ENCODE measurements around the gene IL7R. TPM values are rescaled to one million over a fixed set of nuclear protein-coding genes. Genes with fewer than 3 reads are reported as not detected.
"Not testable (repeated sequence)": the region's sequence is repeated elsewhere in the genome, so short reads cannot be mapped to it uniquely, and the experiment has no call there.

IL7R gene
- total RNA-seq, 1 donor: 360 TPM

DNA sequence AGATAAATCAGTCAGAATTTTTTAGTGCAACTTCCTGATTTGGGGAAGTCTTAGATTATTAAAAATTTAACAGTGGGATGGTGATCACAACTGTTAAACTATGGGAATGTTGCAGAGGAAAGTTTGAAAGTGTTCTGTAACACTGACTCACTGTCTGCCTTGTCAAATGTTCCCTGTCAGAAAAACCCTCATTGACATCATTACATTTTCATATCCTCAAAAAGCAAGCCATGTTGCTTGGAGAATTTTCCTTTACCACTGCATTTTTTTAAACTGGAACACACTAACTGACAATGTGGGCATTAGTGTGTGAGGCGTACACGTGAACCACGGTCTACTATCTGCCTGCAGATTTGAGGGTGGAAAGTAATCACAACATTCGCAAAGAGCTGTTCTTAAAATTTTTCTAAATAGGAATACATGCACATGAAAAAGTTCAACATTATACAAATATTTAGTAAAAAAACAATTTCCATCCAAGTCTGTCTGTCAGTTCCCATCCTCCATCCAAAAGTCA lies 28.6 kb upstream of the IL7R start:
- no peaks in the 10 kb centered on the region for H3K9me3 ChIP-seq (ENCODE audit: low read depth, low read length)
- no peak overlapping the region for H3K4me3 ChIP-seq (ENCODE audit: low read length)
- no peaks in the 10 kb centered on the region for H3K27me3 ChIP-seq (ENCODE audit: insufficient read depth, low read length)
- peaks cover 31% of the 10 kb centered on the region for H3K4me1 ChIP-seq (ENCODE audit: insufficient read depth, low read length)

DNA sequence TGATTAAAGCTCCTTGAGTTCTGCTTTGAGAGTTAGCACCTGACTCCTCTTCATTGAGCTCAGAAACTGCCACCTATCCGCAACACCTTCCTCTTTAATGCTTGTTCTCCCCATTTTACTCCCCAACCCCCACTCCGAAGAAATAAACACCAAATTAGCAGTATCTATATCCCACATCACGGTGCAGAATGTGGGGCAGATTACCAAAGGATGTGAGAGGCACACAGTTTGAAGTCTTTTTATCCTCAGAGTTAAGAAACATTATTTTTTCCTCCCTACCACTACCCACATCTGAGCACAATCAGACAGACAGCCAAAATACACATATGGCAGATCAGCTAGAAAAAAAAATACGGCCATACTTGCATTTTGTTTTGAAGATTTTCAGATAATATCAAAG lies 26.1 kb upstream of the IL7R start:
- Histone ChIP-seq H3K4me1 (ENCODE audit: insufficient read depth, low read length) (peaks cover 21% of the 10 kb centered on the region), H3K9me3 (ENCODE audit: low read depth, low read length) (no peaks in the 10 kb centered on the region), H3K27me3 (ENCODE audit: insufficient read depth, low read length) (no peaks in the 10 kb centered on the region), H3K4me3 (ENCODE audit: low read length) (no peak overlapping the region)

DNA sequence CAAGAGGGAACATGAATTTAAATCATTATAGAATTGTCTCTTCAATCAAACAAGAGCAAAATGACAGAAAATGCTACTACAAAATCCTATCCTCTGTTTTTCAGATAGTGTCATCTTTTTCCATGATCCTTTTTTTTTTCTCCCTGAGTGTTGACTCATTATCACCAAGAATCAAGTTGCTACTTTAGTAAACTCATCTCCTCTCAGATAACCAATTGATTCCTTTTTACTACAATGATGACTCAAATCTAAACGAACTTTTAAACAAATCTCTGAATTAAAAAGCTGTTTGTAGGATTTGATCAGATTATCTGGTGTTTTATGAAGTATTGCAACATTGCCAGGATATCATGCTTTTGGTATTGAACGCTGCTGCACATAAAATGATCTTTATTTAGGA lies 23.9 kb upstream of the IL7R start:
- H3K4me3 ChIP-seq (ENCODE audit: low read length): no peak overlapping the region
- no peaks in the 10 kb centered on the region for H3K9me3 ChIP-seq (ENCODE audit: low read depth, low read length)
- H3K27me3 ChIP-seq (ENCODE audit: insufficient read depth, low read length): no peaks in the 10 kb centered on the region
- H3K4me1 ChIP-seq (ENCODE audit: insufficient read depth, low read length): peaks cover 12% of the 10 kb centered on the region

DNA sequence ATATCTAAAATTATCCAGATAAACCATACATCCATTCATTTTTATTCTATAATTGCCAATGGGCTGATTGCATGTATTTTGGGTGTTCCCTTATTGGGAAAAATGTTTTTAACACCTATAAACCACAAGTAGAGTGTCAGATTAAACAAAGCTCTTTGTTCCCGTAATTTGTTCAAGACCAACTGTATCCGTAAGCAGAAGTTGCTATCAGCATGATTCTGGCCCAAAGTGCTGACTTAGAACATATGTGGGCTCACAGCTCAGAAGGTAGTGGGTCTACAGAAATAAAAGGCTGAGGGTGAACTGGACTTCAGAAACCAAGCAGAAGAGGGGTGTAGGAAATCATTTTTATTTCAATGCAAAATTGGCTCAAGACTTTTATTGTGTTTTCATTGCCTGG lies 23.5 kb upstream of the IL7R start:
- H3K27me3 ChIP-seq (ENCODE audit: insufficient read depth, low read length): no peaks in the 10 kb centered on the region
- H3K4me3 ChIP-seq (ENCODE audit: low read length): no peak overlapping the region
- peaks cover 12% of the 10 kb centered on the region for H3K4me1 ChIP-seq (ENCODE audit: insufficient read depth, low read length)
- H3K9me3 ChIP-seq (ENCODE audit: low read depth, low read length): no peaks in the 10 kb centered on the region

DNA sequence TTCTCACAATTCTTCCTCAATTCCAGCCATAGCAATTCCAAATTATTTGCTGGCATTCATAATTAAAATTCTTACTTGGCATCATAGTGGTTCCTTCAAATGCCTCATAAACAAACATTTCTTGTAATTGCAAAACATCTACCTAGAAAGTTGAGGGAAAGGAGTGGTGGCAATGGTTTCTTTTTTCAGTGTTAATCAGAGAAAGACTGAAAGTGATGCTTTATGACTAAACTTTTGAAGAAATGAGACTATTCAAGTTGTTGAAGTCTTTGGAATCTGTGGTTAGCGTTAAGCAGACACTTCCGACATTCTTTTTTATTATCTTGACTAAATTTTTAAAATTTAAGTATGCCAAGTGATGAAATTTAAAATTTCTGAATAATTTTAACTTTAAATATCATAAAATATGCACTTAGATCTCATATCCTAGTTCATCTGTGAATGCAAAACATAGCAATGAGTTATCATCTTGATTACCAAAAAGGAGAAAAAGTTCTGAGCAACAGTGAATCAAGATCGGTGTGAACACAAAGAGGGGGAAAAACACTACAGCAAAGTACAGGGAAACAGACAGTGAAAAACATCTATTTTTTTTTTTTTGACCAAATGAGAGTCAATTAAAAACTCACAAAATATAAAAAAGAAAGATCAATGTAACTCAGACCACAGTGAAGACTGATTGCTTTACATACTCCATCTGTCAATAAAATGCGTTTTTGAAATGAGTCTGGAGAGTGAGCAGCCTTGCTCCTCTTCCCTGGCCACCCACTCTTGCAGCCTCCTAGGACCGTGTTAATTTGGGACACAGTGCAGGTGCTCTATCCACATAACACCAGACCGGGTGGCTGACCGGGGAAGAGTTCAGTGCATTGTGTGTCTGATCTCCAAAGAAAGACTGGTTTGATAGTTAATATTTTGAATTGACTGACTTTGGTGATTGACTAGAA lies 20.6 kb upstream of the IL7R start:
- H3K4me3 ChIP-seq (ENCODE audit: low read length): no peak overlapping the region

DNA sequence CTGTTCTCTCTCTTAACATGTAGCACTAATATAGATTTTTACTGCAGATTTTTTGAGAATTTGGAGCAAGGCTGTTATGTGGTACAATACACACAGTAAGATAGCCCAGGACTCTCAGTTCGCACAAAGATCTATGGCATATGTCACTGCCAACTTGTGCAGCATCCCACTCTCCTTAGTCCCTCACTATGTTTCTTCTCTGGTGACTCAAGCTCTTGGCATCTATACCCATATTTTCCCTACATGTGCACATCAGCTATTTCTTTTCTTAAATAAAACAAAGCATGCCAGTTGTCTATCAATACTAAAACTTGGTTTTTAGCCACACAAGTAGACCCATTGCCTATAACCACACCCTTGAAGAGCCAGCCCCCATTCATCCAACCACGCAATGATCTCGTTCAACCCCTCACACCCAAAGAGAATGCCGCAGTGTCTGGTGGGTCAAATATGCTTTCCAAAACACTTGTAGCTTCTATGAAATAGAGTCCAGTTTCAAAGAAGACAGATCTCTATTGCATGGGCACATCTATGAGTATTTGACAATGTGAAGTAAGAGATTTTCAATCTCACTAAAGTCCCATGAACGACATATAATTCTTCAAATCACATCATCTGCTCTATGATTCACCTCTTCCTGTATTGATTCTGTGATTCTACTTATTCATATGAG lies 18.2 kb upstream of the IL7R start:
- Histone ChIP-seq H3K4me1 (ENCODE audit: insufficient read depth, low read length) (peaks cover 7% of the 10 kb centered on the region), H3K9me3 (ENCODE audit: low read depth, low read length) (no peaks in the 10 kb centered on the region), H3K27me3 (ENCODE audit: insufficient read depth, low read length) (no peaks in the 10 kb centered on the region), H3K4me3 (ENCODE audit: low read length) (no peak overlapping the region)

More for the DNA sequence above, 20.6 kb upstream of the IL7R start:
- Histone ChIP-seq H3K27me3 (ENCODE audit: insufficient read depth, low read length) (no peaks in the 10 kb centered on the region), H3K9me3 (ENCODE audit: low read depth, low read length) (no peaks in the 10 kb centered on the region), H3K4me1 (ENCODE audit: insufficient read depth, low read length) (peaks cover 12% of the 10 kb centered on the region)

DNA sequence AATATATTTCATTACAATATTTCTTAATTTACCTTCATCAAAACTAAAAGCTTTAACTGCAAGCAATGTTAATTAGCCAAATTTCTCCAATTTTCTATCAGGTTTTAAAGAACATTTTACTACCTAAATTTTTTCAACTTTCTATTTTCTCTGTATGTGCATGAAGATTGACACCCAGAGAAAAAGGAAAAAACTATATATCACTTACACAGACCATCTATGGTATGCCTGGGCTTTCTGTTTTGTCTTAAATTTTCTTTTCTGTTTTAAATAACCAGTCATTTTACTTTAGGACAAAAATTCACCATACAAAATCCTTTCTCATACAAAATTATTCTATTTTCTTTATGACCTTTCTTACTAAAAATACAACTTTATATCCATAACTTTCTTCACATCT lies 13.8 kb upstream of the IL7R start:
- Histone ChIP-seq H3K4me1 (ENCODE audit: insufficient read depth, low read length) (no peaks in the 10 kb centered on the region), H3K4me3 (ENCODE audit: low read length) (no peak overlapping the region), H3K9me3 (ENCODE audit: low read depth, low read length) (peaks cover 11% of the 10 kb centered on the region), H3K27me3 (ENCODE audit: insufficient read depth, low read length) (no peaks in the 10 kb centered on the region)

DNA sequence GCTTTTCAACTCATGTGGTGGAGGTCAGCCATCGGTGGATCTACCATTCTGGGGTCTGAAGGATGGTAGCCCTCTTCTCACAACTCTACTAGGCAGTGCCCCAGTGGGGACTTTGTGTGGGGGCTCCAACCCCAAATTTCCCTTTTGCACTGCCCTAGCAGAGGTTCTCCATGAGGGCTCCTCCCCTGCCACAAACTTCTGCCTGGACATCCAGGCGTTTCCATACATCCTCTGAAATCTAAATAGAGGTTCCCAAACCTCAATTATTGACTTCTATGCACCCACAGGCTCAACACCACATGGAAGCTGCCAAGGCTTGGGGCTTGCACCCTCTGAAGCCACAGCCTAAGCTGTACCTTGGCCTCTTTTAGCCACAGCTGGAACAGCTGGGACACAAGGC lies 11.2 kb upstream of the IL7R start:
- H3K4me3 ChIP-seq (ENCODE audit: low read length); H3K27me3 ChIP-seq (ENCODE audit: insufficient read depth, low read length); H3K4me1 ChIP-seq (ENCODE audit: insufficient read depth, low read length): not testable (repeated sequence)
- H3K9me3 ChIP-seq (ENCODE audit: low read depth, low read length): peaks cover 11% of the 10 kb centered on the region

DNA sequence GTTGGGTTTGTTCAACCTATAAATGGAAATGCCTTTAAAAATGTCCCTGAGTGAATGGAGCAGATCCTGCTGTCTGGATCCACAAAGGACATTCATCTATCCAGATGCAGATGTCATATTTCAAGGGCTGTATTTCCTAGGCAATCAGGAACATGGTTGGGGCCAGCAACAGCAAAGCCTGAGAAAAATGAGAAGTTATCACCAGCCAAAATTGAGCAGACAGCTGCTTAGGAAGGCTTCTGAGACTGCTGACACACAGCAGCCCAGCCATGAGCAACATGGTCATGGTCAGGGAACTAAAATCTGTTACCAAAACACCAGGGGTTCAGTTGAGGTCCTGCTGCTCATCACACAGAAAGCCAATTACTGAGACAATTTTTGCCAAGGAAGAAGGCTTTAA lies 9.2 kb upstream of the IL7R start:
- H3K9me3 ChIP-seq (ENCODE audit: low read depth, low read length): peaks cover 11% of the 10 kb centered on the region
- peaks cover 11% of the 10 kb centered on the region for H3K4me1 ChIP-seq (ENCODE audit: insufficient read depth, low read length)
- H3K4me3 ChIP-seq (ENCODE audit: low read length): no peak overlapping the region
- no peaks in the 10 kb centered on the region for H3K27me3 ChIP-seq (ENCODE audit: insufficient read depth, low read length)

DNA sequence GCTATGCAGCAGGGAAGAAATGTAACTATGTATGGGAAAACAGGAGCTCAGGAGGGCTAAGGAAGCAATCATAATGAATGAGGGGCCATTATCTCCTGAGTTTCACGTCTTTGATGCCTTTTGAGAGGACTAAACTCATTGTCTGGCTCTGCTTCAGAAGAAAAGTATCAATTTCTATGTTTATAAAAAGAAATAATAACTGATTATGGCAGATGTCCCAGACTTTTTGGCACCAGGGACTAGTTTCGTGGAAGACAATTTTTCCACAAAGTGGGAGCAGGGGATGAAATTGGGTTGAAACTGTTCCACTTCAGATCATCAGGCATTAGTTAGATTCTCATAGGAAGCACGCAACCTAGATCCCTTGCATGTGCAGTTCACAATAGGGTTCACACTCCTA lies 8.7 kb upstream of the IL7R start:
- no peak overlapping the region for H3K4me3 ChIP-seq (ENCODE audit: low read length)

DNA sequence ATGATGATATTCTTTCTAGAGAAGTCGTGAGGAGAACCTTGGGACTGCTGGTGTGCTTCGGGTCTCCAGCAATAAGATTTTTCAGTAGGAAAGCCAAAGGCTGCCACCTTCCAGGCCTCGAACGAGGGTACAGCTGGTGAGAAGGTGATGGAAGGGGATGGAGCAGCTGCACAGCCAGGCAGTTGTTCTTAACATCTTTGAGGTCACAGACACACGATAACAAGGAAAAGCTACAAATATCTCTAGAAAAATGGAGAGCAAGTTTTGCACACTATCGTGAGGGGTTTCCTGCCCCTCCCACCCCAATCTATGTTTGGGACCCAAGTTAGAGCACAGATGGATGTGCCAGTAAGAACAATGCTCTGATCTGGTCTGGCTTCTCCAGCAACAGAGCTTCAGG lies 6.8 kb upstream of the IL7R start:
- peaks cover 25% of the 10 kb centered on the region for H3K4me1 ChIP-seq (ENCODE audit: insufficient read depth, low read length)
- H3K9me3 ChIP-seq (ENCODE audit: low read depth, low read length): peaks cover 6% of the 10 kb centered on the region
- no peak overlapping the region for H3K4me3 ChIP-seq (ENCODE audit: low read length)
- no peaks in the 10 kb centered on the region for H3K27me3 ChIP-seq (ENCODE audit: insufficient read depth, low read length)

More for the DNA sequence above, 8.7 kb upstream of the IL7R start:
- H3K9me3 ChIP-seq (ENCODE audit: low read depth, low read length): peaks cover 11% of the 10 kb centered on the region
- H3K27me3 ChIP-seq (ENCODE audit: insufficient read depth, low read length): no peaks in the 10 kb centered on the region
- H3K4me1 ChIP-seq (ENCODE audit: insufficient read depth, low read length): peaks cover 16% of the 10 kb centered on the region

DNA sequence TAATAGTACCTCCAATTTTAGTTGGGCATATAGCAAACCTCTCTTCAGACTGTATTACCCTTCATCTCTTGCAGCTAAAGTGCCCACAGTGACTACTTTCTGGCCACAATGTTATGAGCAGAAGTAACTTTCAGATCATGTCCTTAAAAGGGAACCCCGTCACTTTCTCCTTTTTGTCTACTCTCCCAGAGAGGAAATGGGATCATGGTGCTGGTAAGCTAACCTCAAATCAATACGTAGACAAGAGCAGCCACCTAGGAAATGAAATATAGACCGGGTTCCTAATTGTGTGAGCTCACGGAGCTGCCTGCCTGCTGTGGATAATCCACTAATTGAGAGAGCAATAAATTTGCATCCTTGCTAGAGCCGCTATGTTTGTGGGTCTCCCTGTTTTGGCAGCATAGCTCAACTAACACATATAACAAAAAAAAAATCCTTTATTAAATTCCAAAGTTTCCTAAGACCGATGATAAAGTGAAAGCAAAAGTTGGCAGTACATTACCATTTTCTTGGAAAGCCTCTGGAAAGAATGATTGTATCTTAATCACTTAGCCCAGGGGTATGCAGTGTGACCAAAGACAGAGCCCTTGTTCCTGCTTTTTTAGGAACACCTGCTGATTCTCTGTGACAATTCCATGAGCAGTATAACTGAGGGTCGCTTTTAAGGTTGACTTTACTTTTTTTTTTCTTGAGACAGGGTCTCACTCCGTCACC lies 5.6 kb upstream of the IL7R start:
- Histone ChIP-seq H3K27me3 (ENCODE audit: insufficient read depth, low read length) (no peaks in the 10 kb centered on the region), H3K4me3 (ENCODE audit: low read length) (no peak overlapping the region), H3K9me3 (ENCODE audit: low read depth, low read length) (no peaks in the 10 kb centered on the region), H3K4me1 (ENCODE audit: insufficient read depth, low read length) (peaks cover 27% of the 10 kb centered on the region)

DNA sequence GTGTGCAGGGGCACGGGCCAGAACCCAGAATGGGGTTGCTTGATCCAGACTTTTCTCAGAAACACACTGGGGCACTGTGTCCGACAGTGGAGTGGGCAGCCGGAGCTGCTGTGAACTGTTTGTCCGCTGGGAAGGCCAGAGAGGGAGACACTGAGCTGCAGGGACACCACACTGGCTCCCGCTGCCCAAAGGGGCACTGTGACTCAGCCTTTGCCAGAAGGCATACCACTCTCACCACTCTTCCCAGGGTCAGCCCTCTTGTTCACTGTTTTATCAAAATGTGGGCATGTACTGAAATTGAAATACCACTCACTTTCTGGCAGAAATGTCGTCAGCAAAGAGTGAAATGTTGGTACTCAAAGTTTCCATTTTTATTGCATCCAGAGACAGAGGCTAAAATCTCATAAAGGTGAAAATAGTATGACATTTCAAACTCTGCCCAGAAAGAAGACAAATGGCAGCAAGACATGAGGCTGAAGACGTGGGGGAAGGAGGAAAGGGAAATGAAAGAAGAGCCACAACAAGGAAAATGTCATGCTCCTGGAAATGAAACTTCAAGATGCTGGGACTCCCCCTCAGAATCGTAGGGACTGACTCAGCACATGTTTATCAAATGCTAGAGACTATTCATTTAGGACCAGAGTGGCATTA lies 4.5 kb upstream of the IL7R start:
- Histone ChIP-seq H3K4me1 (ENCODE audit: insufficient read depth, low read length) (peaks cover 35% of the 10 kb centered on the region), H3K27me3 (ENCODE audit: insufficient read depth, low read length) (no peaks in the 10 kb centered on the region), H3K9me3 (ENCODE audit: low read depth, low read length) (no peaks in the 10 kb centered on the region), H3K4me3 (ENCODE audit: low read length) (no peak overlapping the region)

DNA sequence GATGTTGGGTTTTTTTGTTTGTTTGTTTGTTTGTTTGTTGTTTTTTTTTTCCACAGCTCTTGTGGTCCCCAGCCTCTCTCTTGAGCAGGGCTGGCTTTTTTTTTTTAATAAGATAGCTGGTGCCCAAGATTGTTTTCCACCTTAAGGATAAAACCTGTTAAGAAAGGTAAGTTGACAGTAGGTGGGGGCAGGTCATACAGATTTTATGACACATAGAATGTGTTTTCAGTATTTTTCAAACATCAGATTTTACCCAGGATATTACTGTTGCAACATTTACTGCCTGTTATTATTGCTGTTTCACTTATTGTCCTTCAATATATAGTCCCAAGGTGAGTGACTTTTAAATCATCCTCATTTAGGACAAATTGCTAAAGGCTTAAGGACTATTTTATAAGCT lies 3.9 kb upstream of the IL7R start:
- Histone ChIP-seq H3K27me3 (ENCODE audit: insufficient read depth, low read length) (no peaks in the 10 kb centered on the region), H3K4me3 (ENCODE audit: low read length) (no peak overlapping the region), H3K9me3 (ENCODE audit: low read depth, low read length) (no peaks in the 10 kb centered on the region), H3K4me1 (ENCODE audit: insufficient read depth, low read length) (peaks cover 35% of the 10 kb centered on the region)

Measured in mononuclear cell (primary cell).